ENCODE measurements around the gene GPR132. TPM values are rescaled to one million over a fixed set of nuclear protein-coding genes. Genes with fewer than 3 reads are reported as not detected.

The GPR132 gene, protein sequence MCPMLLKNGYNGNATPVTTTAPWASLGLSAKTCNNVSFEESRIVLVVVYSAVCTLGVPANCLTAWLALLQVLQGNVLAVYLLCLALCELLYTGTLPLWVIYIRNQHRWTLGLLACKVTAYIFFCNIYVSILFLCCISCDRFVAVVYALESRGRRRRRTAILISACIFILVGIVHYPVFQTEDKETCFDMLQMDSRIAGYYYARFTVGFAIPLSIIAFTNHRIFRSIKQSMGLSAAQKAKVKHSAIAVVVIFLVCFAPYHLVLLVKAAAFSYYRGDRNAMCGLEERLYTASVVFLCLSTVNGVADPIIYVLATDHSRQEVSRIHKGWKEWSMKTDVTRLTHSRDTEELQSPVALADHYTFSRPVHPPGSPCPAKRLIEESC
- 0.15 and 0.33 TPM in 2 replicates for total RNA-seq

GRCh38 chr14:105065280-105066228 is at the start of gene GPR132:
TSS of gene GPR132 (minus strand) at chr14:105065430. CDS start at chr14:105055420, 10,010 bp downstream.

GRCh38 chr14:105020815-105021655 is 44.2 kb downstream of the GPR132 start, which contains the start of gene CDCA4:
TSS of gene CDCA4 (minus strand) at chr14:105021083. CDS start at chr14:105011929, 9,154 bp downstream.

Other genes starting within 250 kb of the GPR132 start
- 14.7 and 28.0 TPM in 2 replicates for gene CEP170B, start 200.2 kb downstream of the GPR132 start, total RNA-seq
- gene PLD4, start 140.6 kb downstream of the GPR132 start, total RNA-seq = under 0.01 TPM in 2 replicates
- gene AHNAK2, start 87.1 kb downstream of the GPR132 start, total RNA-seq = 279 and 407 TPM in 2 replicates
- gene CLBA1, start 79.6 kb downstream of the GPR132 start, total RNA-seq = 9.8 and 10.6 TPM in 2 replicates
- gene CDCA4, start 44.3 kb downstream of the GPR132 start, total RNA-seq = 9.6 and 19.6 TPM in 2 replicates
- 1.6 and 2.3 TPM in 2 replicates for gene JAG2, start 103.3 kb upstream of the GPR132 start, total RNA-seq
- 8.3 and 13.8 TPM in 2 replicates for gene NUDT14, start 115.9 kb upstream of the GPR132 start, total RNA-seq
- gene BTBD6, start 183.1 kb upstream of the GPR132 start, total RNA-seq = 57.5 and 64.8 TPM in 2 replicates
- gene BRF1, start 235.6 kb upstream of the GPR132 start, total RNA-seq = 45.1 and 53.8 TPM in 2 replicates
- 52.7 and 83.0 TPM in 2 replicates for gene PACS2, start 249.3 kb upstream of the GPR132 start, total RNA-seq